ENCODE results near the gene WDR27. TPM values are rescaled to one million over a fixed set of nuclear protein-coding genes. Genes with fewer than 3 reads are reported as not detected.

WDR27 gene
- polyA plus RNA-seq, 2 of the 4 experiments (the other 2 are of a cell fraction): 18.9 to 36.1 TPM

- 80% methylated on average over 2 of the region's 3 CpGs for WGBS (ENCODE audit: missing lambda C conversion rate)
- no peak overlapping the region for H3K4me3 ChIP-seq
- DNase-seq (ENCODE audit: low read depth in 1 of 2, low spot score in 1 of 2) (no peak), FAIRE-seq (no peak), ATAC-seq (no peak)
- no peak for TF ChIP-seq EHMT2 (IDR thresholded peaks at IDR 0.05; ENCODE audit: low read depth)
- TF ChIP-seq CHD4 (IDR thresholded peaks at IDR 0.05; ENCODE audit: borderline replicate concordance): no peak
- TF ChIP-seq E2F6 (IDR thresholded peaks at IDR 0.05; ENCODE audit: borderline replicate concordance, low read depth): no peak
- TF ChIP-seq POLR2A (IDR thresholded peaks at IDR 0.05; ENCODE audit: low read length): no peak
- no peak for TF ChIP-seq CHD2 (IDR thresholded peaks at IDR 0.05; ENCODE audit: low read length, partially characterized antibody)
- TF ChIP-seq FOXS1 (CRISPR knock-in tag; IDR thresholded peaks at IDR 0.05): no peak
- TF ChIP-seq FOSB (CRISPR knock-in tag; IDR thresholded peaks at IDR 0.05): no peak
- TF ChIP-seq HEYL (CRISPR knock-in tag; IDR thresholded peaks at IDR 0.05): no peak
- no peak for TF ChIP-seq NFE2L2 (conservative IDR thresholded peaks at IDR 0.05; ENCODE audit: low read length)
- no peaks in the 10 kb centered on the region for H3K9me3 ChIP-seq
- POLR2A ChIA-PET: no interaction called here
- CTCF ChIA-PET: no interaction called here
- H3K27ac ChIP-seq: no peak overlapping the region
- no peak overlapping the region for H3K4me2 ChIP-seq
- H3K4me1 ChIP-seq: no peaks in the 10 kb centered on the region
Measured at GRCh38 chr6:169675011-169675410, 26.8 kb downstream of the WDR27 start.

GRCh38 chr6:169671563-169671962 lies 30.3 kb downstream of the WDR27 start:
- Histone ChIP-seq H3K4me2 (no peak overlapping the region), H3K9me3 (no peaks in the 10 kb centered on the region), H3K4me3 (no peak overlapping the region), H3K27ac (no peak overlapping the region), H3K4me1 (no peaks in the 10 kb centered on the region)
- POLR2A ChIA-PET: no interaction called here
- DNase-seq (ENCODE audit: low read depth in 1 of 2, low spot score in 1 of 2) (no peak), FAIRE-seq (no peak), ATAC-seq (no peak)
- no peak for TF ChIP-seq BHLHE40 (IDR thresholded peaks at IDR 0.05; ENCODE audit: low read depth, low read length)
- no peak for TF ChIP-seq MAFK (IDR thresholded peaks at IDR 0.05; ENCODE audit: partially characterized antibody)
- no peak for TF ChIP-seq KDM1A (IDR thresholded peaks at IDR 0.05; ENCODE audit: low read depth)
- no peak for TF ChIP-seq ELK1 (IDR thresholded peaks at IDR 0.05; ENCODE audit: low read depth, low read length)
- no peak for TF ChIP-seq FOSL2 (IDR thresholded peaks at IDR 0.05)
- no peak for TF ChIP-seq FOSL2 (CRISPR knock-in tag; IDR thresholded peaks at IDR 0.05)
- TF ChIP-seq NFE2L2 (conservative IDR thresholded peaks at IDR 0.05; ENCODE audit: low read length): no peak
- TF ChIP-seq CBX2 (IDR thresholded peaks at IDR 0.05; ENCODE audit: borderline replicate concordance, low read depth): no peak
- no peak for TF ChIP-seq ZC3H11A (IDR thresholded peaks at IDR 0.05)
- TF ChIP-seq RNF2 (IDR thresholded peaks at IDR 0.05; ENCODE audit: borderline replicate concordance, low read depth): no peak
- TF ChIP-seq SREBF2 (IDR thresholded peaks at IDR 0.05): no peak
- TF ChIP-seq ZSCAN20 (CRISPR knock-in tag; IDR thresholded peaks at IDR 0.05): no peak
- TF ChIP-seq MYC (IDR thresholded peaks at IDR 0.05; ENCODE audit: borderline replicate concordance, low read length): no peak
- no peak for TF ChIP-seq ZFP36 (IDR thresholded peaks at IDR 0.05; ENCODE audit: borderline replicate concordance, partially characterized antibody)
- TF ChIP-seq MAX (IDR thresholded peaks at IDR 0.05): no peak
- TF ChIP-seq KDM5A (IDR thresholded peaks at IDR 0.05): no peak
- TF ChIP-seq RARB (CRISPR knock-in tag; IDR thresholded peaks at IDR 0.05): no peak
- TF ChIP-seq ESRRA (IDR thresholded peaks at IDR 0.05; ENCODE audit: borderline replicate concordance, low read length): no peak
- TF ChIP-seq EHF (CRISPR knock-in tag; IDR thresholded peaks at IDR 0.05): no peak
- TF ChIP-seq E2F6 (IDR thresholded peaks at IDR 0.05; ENCODE audit: borderline replicate concordance, low read depth): no peak
- no peak for TF ChIP-seq BCL3 (IDR thresholded peaks at IDR 0.05)
- 90% methylated on average over 5 of the region's 5 CpGs for WGBS (ENCODE audit: missing lambda C conversion rate)
- CTCF ChIA-PET: no interaction called here
